Measurements from ENCODE around the gene SLC8A3. TPM values are rescaled to one million over a fixed set of nuclear protein-coding genes. Genes with fewer than 3 reads are reported as not detected.

SLC8A3 gene
- total and polyA plus RNA-seq, 2 experiments from 2014 or later: 0.42 to 2.6 TPM

DNA sequence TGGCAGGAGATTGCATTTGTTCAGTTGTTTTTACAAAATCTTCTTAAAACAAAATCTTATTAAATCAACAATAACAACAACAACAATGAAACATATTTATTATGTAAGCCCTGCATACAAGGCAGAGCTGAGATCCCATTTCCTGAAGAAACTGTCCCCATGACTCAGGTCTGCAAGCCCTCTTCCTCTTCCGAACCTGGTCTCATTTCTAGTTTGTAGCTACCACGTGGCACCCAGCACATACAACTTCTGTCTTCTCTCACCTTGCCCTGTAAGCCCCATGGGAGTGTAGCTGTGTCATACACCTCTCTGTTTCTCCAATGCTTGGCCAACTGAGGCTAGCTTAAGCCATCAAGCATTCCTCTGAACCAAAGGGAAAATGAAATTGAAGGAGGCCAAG is 106.4 kb downstream of the SLC8A3 start:
- H3K9me3 ChIP-seq (ENCODE audit: low read depth): no peaks in the 10 kb centered on the region
- no peak overlapping the region for H3K27ac ChIP-seq
- no peaks in the 10 kb centered on the region for H3K79me2 ChIP-seq
- no peaks in the 10 kb centered on the region for H3K4me1 ChIP-seq (ENCODE audit: insufficient read depth)
- H3K27me3 ChIP-seq: peaks cover 14% of the 10 kb centered on the region
- H3K9me2 ChIP-seq (replicated peaks; ENCODE audit: insufficient read depth): no peaks in the 10 kb centered on the region
- no peak overlapping the region for H3K4me3 ChIP-seq
- H3K36me3 ChIP-seq (replicated peaks; ENCODE audit: insufficient read depth, low read depth): no peaks in the 10 kb centered on the region
- no peak overlapping the region for H2AFZ ChIP-seq
- H4K20me1 ChIP-seq (ENCODE audit: insufficient read depth, poor library complexity, severe bottlenecking): no peaks in the 10 kb centered on the region
- H3K4me2 ChIP-seq: no peak overlapping the region
- 77% methylated on average over 2 of the region's 2 CpGs for WGBS (ENCODE audit: low lambda C conversion rate, missing lambda C conversion rate)
- no peak for DNase-seq (ENCODE audit: low spot score)
- no peak for TF ChIP-seq CTCF (IDR thresholded peaks at IDR 0.05; ENCODE audit: poor library complexity)
- no peak for TF ChIP-seq EZH2phosphoT487 (IDR thresholded peaks at IDR 0.05; ENCODE audit: low read depth, severe bottlenecking, unreplicated experiment)
- TF ChIP-seq EZH2 (IDR thresholded peaks at IDR 0.05; ENCODE audit: borderline replicate concordance): no peak

- TF ChIP-seq CTCF (IDR thresholded peaks at IDR 0.05; ENCODE audit: poor library complexity) (no peak), EZH2phosphoT487 (IDR thresholded peaks at IDR 0.05; ENCODE audit: low read depth, severe bottlenecking, unreplicated experiment) (no peak), EZH2 (IDR thresholded peaks at IDR 0.05; ENCODE audit: borderline replicate concordance) (no peak)
- Histone ChIP-seq H3K9me2 (replicated peaks; ENCODE audit: insufficient read depth) (no peaks in the 10 kb centered on the region), H3K36me3 (replicated peaks; ENCODE audit: insufficient read depth, low read depth) (no peaks in the 10 kb centered on the region), H2AFZ (no peak overlapping the region), H4K20me1 (ENCODE audit: insufficient read depth, poor library complexity, severe bottlenecking) (no peaks in the 10 kb centered on the region), H3K4me3 (no peak overlapping the region), H3K79me2 (no peaks in the 10 kb centered on the region), H3K4me2 (no peak overlapping the region), H3K27ac (no peak overlapping the region), H3K4me1 (ENCODE audit: insufficient read depth) (no peaks in the 10 kb centered on the region), H3K27me3 (peaks cover 14% of the 10 kb centered on the region), H3K9me3 (ENCODE audit: low read depth) (no peaks in the 10 kb centered on the region)
- 91% methylated on average over 6 of the region's 6 CpGs for WGBS (ENCODE audit: low lambda C conversion rate, missing lambda C conversion rate)
- DNase-seq (ENCODE audit: low spot score): no peak
Observed at GRCh38 chr14:70080076-70080475, 108.7 kb downstream of the SLC8A3 start.

DNA sequence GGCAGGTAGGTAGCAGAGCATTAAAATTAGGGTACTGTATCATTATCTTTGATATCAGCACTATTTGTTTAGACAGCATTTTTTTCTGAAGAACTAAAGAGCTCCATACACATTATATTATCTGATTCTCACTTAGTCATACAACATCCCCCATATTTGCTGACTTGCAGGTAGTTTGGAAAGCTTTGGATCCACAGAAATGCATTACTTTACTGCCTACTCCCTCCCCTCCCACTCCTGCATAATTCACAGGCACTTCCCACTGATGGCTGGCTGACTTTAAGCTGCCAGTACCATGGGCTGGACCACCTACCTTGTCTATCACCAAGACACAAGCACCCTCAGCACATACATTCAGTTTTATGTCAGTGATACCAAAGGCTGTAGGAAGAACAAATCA is 110.4 kb downstream of the SLC8A3 start:
- Histone ChIP-seq H3K36me3 (replicated peaks; ENCODE audit: insufficient read depth, low read depth) (no peaks in the 10 kb centered on the region), H3K4me1 (ENCODE audit: insufficient read depth) (no peaks in the 10 kb centered on the region), H2AFZ (no peak overlapping the region), H3K9me2 (replicated peaks; ENCODE audit: insufficient read depth) (no peaks in the 10 kb centered on the region), H3K4me2 (no peak overlapping the region), H3K27ac (no peak overlapping the region), H3K9me3 (ENCODE audit: low read depth) (no peaks in the 10 kb centered on the region), H3K27me3 (peaks cover 7% of the 10 kb centered on the region), H4K20me1 (ENCODE audit: insufficient read depth, poor library complexity, severe bottlenecking) (no peaks in the 10 kb centered on the region), H3K4me3 (no peak overlapping the region), H3K79me2 (no peaks in the 10 kb centered on the region)
- no peak for TF ChIP-seq EZH2phosphoT487 (IDR thresholded peaks at IDR 0.05; ENCODE audit: low read depth, severe bottlenecking, unreplicated experiment)
- no peak for TF ChIP-seq CTCF (IDR thresholded peaks at IDR 0.05; ENCODE audit: poor library complexity)
- TF ChIP-seq EZH2 (IDR thresholded peaks at IDR 0.05; ENCODE audit: borderline replicate concordance): no peak
- no peak for DNase-seq (ENCODE audit: low spot score)

DNA sequence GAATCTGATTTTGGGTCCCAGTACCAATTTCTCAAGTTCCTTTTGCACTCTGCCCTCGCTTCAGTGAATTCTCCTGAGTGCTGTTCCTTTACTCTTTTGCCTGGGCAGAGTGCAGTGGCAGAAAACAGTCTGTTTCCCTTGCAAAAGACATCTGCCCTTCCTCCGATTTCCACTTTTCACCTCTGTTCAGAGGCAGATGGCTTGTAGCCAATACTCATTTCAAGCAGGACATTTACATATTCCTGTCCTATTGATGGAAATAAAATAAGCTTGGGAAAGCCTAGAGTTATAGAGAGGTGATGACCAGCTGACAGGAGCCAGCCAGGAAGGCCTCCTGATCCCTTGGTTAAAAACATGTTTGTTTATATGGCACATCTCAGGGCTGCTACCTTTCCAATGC is 111.0 kb downstream of the SLC8A3 start:
- Histone ChIP-seq H3K36me3 (replicated peaks; ENCODE audit: insufficient read depth, low read depth) (no peaks in the 10 kb centered on the region), H3K27ac (no peak overlapping the region), H2AFZ (no peak overlapping the region), H3K9me2 (replicated peaks; ENCODE audit: insufficient read depth) (no peaks in the 10 kb centered on the region), H3K79me2 (no peaks in the 10 kb centered on the region), H4K20me1 (ENCODE audit: insufficient read depth, poor library complexity, severe bottlenecking) (no peaks in the 10 kb centered on the region), H3K9me3 (ENCODE audit: low read depth) (no peaks in the 10 kb centered on the region), H3K4me1 (ENCODE audit: insufficient read depth) (no peaks in the 10 kb centered on the region), H3K27me3 (peaks cover 6% of the 10 kb centered on the region), H3K4me2 (no peak overlapping the region), H3K4me3 (no peak overlapping the region)
- 87% methylated on average over 2 of the region's 2 CpGs for WGBS (ENCODE audit: low lambda C conversion rate, missing lambda C conversion rate)
- TF ChIP-seq EZH2 (IDR thresholded peaks at IDR 0.05; ENCODE audit: borderline replicate concordance) (no peak), CTCF (IDR thresholded peaks at IDR 0.05; ENCODE audit: poor library complexity) (no peak), EZH2phosphoT487 (IDR thresholded peaks at IDR 0.05; ENCODE audit: low read depth, severe bottlenecking, unreplicated experiment) (no peak)
- no peak for DNase-seq (ENCODE audit: low spot score)

All from hepatocyte (in vitro differentiated cells).